HG03460 (cell line): ENCODE data around the gene TRAPPC2B.
A peak's percentile ranks its signal among the peaks of the same experiment; 100 is the strongest.

Source experiments
- ATAC-seq: cut with Tn5 transposase; IDR thresholded peaks from one replicate; pipeline ENCODE4 v1.9.1; 2021; ENCODE audit not compliant: unreplicated experiment

TRAPPC2B gene

GRCh38 chr19:57362997-57363687 is at the start of gene TRAPPC2B, which contains the start of gene ZNF547:
Gene TRAPPC2B (plus strand): TSS chr19:57363551. CDS start chr19:57364834, 1,283 bp downstream.
Gene ZNF547 (plus strand): TSS chr19:57363551. CDS start chr19:57368556, 5,005 bp downstream.
- peak; percentile 95 for ATAC-seq

GRCh38 chr19:57314146-57314545 is 49.2 kb upstream of the TRAPPC2B start:
- no peak for ATAC-seq

GRCh38 chr19:57317503-57317902 is 45.8 kb upstream of the TRAPPC2B start:
- no peak for ATAC-seq

GRCh38 chr19:57319869-57320179 is 43.5 kb upstream of the TRAPPC2B start:
- no peak for ATAC-seq

- peak; percentile 99 for ATAC-seq
These were observed 42.9 kb upstream of the TRAPPC2B start, which contains the start of gene ZNF543 for GRCh38 chr19:57320180-57321084. Gene ZNF543 (plus strand): TSS chr19:57320472. CDS start chr19:57320854, 382 bp downstream.

- no peak for ATAC-seq
These were observed 42.2 kb upstream of the TRAPPC2B start for GRCh38 chr19:57321116-57321515.

- no peak for ATAC-seq
These were observed 41.6 kb upstream of the TRAPPC2B start for GRCh38 chr19:57321751-57322150.

- ATAC-seq = no peak
These were observed 38.4 kb upstream of the TRAPPC2B start for GRCh38 chr19:57324992-57325391.

GRCh38 chr19:57327993-57328392 is 35.4 kb upstream of the TRAPPC2B start:
- ATAC-seq = no peak

- no peak for ATAC-seq
These were observed 29.2 kb upstream of the TRAPPC2B start for GRCh38 chr19:57334191-57334590.

- ATAC-seq = no peak
These were observed 24.5 kb upstream of the TRAPPC2B start for GRCh38 chr19:57338877-57339276.

- no peak for ATAC-seq
These were observed 20.8 kb upstream of the TRAPPC2B start for GRCh38 chr19:57342582-57342981.

GRCh38 chr19:57348136-57348535 is 15.2 kb upstream of the TRAPPC2B start:
- ATAC-seq = no peak

- ATAC-seq = peak; percentile 96
These were observed 12.2 kb upstream of the TRAPPC2B start, which contains the start of gene ZNF304 for GRCh38 chr19:57350877-57351805. Gene ZNF304 (plus strand): TSS chr19:57351271. CDS start chr19:57351665, 394 bp downstream.

- ATAC-seq = no peak
These were observed 11.5 kb upstream of the TRAPPC2B start for GRCh38 chr19:57351867-57352266.

GRCh38 chr19:57355916-57356315 is 7.4 kb upstream of the TRAPPC2B start:
- no peak for ATAC-seq

- ATAC-seq = no peak
These were observed 5.9 kb upstream of the TRAPPC2B start for GRCh38 chr19:57357406-57357805.

- ATAC-seq = no peak
These were observed 4.1 kb upstream of the TRAPPC2B start for GRCh38 chr19:57359300-57359699.

GRCh38 chr19:57362419-57362818 is 932 bp upstream of the TRAPPC2B start:
- no peak for ATAC-seq

GRCh38 chr19:57363688-57364181 is 384 bp downstream of the TRAPPC2B start:
- peak; percentile 18 for ATAC-seq

- ATAC-seq = no peak
These were observed 3.4 kb downstream of the TRAPPC2B start for GRCh38 chr19:57366776-57367175.
